Measurements from ENCODE around the gene LYZL6.

- TF ChIP-seq, protein P1, sequence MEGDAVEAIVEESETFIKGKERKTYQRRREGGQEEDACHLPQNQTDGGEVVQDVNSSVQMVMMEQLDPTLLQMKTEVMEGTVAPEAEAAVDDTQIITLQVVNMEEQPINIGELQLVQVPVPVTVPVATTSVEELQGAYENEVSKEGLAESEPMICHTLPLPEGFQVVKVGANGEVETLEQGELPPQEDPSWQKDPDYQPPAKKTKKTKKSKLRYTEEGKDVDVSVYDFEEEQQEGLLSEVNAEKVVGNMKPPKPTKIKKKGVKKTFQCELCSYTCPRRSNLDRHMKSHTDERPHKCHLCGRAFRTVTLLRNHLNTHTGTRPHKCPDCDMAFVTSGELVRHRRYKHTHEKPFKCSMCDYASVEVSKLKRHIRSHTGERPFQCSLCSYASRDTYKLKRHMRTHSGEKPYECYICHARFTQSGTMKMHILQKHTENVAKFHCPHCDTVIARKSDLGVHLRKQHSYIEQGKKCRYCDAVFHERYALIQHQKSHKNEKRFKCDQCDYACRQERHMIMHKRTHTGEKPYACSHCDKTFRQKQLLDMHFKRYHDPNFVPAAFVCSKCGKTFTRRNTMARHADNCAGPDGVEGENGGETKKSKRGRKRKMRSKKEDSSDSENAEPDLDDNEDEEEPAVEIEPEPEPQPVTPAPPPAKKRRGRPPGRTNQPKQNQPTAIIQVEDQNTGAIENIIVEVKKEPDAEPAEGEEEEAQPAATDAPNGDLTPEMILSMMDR (IDR thresholded peaks at IDR 0.05; ENCODE audit: low read depth, low read length), result no peak
- no peak for TF ChIP-seq POLR2A (IDR thresholded peaks at IDR 0.05; ENCODE audit: extremely low read depth, insufficient read length)
- no peak for TF ChIP-seq MAX (IDR thresholded peaks at IDR 0.05; ENCODE audit: low read depth, low read length)
- TF ChIP-seq MYC (IDR thresholded peaks at IDR 0.05; ENCODE audit: low read depth, low read length), result no peak
Observed at GRCh38 chr17:35948092-35948491, 4.6 kb upstream of the LYZL6 start.
